ENCODE data around the gene ZMYND8. TPM values are rescaled to one million over a fixed set of nuclear protein-coding genes. Genes with fewer than 3 reads are reported as not detected.

Gene ZMYND8
- total RNA-seq, 1 experiment from 2014 or later: 10.2 TPM

DNA sequence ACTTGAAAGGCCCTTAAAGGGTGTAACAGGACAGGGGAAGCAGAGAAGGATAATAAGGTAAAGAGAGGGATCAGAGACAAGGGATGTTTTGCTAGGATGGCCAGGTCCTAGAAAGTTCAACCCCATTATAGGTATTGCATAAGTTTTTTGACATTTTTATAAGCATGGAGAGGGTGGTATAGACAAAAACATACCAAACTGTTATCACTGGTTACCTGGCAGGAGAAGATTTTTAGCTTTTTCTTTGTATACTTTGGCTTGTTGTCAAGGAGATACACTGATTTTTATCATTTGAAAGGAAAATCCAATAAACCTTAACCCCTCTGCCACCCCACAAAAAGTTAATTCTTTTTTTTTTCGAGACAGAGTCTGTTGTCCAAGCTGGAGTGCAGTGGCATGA, 28.4 kb downstream of the ZMYND8 start:
- Histone ChIP-seq H3K36me3 (peaks cover 46% of the 10 kb centered on the region), H3K9me3 (no peaks in the 10 kb centered on the region), H3K27me3 (no peaks in the 10 kb centered on the region), H3K4me3 (no peak overlapping the region)
- DNase-seq: no peak

DNA sequence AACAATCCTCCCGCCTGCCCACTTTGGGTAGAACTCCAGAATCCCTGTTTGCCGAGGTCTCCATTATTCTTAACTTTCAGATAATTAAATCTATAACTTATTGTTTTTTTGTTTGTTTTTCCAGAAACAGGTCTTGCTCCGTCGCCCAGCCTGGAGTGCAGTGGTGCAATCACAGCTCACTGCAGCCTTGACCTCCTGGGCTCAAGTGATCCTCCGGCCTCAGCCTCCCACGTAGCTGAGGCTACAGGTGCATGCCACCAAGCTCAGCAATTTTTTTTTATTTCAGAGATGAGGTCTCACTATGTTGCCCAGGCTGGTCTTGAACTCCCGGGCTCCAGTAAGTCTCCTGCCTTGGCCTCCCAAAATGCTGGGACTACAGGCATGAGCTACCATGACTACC, 28.8 kb downstream of the ZMYND8 start:
- Histone ChIP-seq H3K9me3 (no peaks in the 10 kb centered on the region), H3K36me3 (peaks cover 42% of the 10 kb centered on the region), H3K27me3 (no peaks in the 10 kb centered on the region), H3K4me3 (no peak overlapping the region)
- no peak for DNase-seq

DNA sequence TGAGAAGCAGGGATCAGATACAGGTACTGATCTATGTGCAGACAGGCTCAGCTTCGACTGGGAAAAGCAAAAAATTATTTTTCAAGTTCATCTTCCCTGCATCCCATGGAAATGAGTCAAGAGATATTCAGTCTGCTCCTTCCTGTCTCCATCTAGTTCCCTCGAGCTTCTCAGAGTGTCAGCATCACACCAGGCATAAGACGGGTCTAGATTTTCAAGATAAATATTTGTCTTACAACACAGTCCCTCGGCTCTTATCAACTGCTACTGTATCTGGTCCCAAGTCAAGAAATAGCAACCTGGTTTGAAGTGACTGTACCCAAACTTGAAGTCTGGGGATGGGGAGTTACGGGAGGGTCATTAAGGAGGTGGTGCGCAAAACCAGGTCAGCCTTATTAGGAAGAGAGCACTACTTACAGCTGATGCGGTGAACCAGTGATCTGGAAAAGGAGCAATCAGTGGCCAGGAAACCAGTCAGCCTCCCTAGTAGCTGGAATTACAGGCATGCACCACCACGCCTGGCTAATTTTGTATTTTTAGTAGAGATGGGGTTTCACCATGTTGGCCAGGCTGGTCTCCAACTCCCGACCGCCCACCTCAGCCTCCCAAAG, 29.7 kb downstream of the ZMYND8 start:
- no peak for DNase-seq
- Histone ChIP-seq H3K9me3 (no peaks in the 10 kb centered on the region), H3K36me3 (peaks cover 35% of the 10 kb centered on the region), H3K27me3 (no peaks in the 10 kb centered on the region), H3K4me3 (no peak overlapping the region)

DNA sequence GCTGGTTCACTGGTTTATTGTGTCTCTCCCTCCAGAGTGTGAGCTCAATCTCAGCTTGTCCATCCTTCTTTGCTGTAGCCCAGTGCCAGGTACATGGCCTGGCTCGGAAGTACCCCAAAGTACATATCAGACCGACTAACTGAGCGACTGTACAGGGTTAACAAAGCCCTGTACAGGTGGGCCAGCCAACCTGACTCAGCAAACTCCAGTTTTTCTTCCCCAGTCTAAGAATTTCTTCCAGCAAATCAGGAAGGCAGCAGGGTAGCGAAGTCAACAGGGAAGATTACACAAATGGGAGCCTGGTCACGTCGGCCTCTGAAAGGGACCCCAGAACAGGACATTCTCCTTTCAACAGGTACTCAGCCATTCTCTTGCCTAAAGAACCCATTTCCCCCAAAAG, 31.3 kb downstream of the ZMYND8 start:
- no peak overlapping the region for H3K4me3 ChIP-seq
- H3K36me3 ChIP-seq: peaks cover 34% of the 10 kb centered on the region
- no peaks in the 10 kb centered on the region for H3K27me3 ChIP-seq
- no peak for DNase-seq
- H3K9me3 ChIP-seq: no peaks in the 10 kb centered on the region

DNA sequence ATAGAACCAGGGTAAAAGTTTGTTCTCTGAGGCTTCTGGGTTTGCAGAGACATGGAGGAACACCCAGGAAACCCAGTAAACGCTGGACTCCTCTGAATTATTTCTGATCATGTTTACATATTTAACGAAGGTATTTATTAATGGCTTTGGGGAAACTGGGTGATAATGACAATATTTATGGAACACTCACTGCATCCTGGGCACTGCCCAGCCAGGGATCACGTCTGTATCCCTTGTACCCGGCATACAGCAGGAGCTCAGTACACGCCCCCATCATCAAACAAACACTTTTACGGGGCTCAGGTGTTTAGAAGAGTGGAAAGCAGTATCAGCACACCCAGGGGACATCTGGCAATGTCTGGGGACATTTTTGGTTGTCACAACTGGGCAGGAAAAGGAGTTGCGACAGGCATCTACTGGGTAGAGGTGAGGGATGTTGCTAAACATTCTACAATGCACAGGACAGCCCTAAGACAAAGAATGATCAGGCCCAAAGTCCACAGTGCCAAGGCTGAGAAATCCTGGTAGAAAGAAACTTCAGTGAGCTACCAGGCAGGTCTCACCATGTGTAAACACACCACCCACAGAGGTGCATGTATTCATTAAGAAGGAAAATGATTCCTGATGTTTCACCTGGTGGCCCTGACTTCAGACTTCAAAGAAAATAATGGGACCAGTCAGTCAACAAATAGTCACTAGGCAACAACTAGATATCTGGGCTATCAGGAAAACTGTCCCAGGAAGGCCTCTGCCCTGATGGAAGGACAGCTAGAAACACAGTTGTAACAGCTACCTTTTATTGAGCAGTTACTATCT, 35.3 kb downstream of the ZMYND8 start:
- Histone ChIP-seq H3K36me3 (peaks cover 38% of the 10 kb centered on the region), H3K4me3 (no peak overlapping the region), H3K27me3 (no peaks in the 10 kb centered on the region), H3K9me3 (0 out of 2 replicates have a peak, but pooled peaks cover 2% of the 10 kb centered on the region)
- no peak for DNase-seq

DNA sequence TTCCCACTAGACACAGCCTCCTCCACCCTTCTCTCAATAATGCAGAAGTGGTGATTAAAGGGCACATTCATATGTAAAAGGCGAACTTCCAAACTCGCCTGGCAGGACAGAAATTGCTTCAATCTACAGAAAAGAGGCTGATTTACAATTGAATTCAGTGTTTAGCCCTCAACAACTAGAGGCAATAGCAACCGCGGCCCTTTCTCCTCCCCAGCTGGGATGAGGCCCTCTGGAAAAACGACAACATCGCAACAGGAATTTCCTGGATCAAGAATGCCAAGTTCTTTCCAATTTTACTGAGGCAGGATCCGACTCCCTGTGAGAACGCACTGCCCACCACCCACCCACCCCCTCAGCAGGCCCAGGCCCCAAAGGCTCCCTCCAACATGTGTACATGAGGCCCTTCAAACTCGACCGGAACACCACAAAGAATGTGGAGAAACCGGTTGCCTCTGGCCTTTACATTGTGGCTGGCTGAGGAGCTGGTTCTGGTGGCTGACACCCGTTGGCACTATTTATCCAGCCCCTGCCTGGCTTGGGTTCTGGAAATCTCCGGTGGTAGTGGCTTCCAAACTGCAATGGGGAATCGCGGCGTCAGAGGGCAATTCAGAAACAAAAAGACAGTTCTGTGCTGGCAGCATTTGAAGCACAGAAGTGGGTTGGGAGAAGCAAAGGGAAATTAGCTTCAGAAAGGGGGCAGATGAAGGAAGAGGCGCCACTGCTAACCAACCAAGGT, 36.8 kb downstream of the ZMYND8 start:
- Histone ChIP-seq H3K27me3 (no peaks in the 10 kb centered on the region), H3K9me3 (0 out of 2 replicates have a peak, but pooled peaks cover 2% of the 10 kb centered on the region), H3K4me3 (no peak overlapping the region; the same call in 1 of the 2 replicates), H3K36me3 (peaks cover 33% of the 10 kb centered on the region)
- DNase-seq: peak; percentile 76

DNA sequence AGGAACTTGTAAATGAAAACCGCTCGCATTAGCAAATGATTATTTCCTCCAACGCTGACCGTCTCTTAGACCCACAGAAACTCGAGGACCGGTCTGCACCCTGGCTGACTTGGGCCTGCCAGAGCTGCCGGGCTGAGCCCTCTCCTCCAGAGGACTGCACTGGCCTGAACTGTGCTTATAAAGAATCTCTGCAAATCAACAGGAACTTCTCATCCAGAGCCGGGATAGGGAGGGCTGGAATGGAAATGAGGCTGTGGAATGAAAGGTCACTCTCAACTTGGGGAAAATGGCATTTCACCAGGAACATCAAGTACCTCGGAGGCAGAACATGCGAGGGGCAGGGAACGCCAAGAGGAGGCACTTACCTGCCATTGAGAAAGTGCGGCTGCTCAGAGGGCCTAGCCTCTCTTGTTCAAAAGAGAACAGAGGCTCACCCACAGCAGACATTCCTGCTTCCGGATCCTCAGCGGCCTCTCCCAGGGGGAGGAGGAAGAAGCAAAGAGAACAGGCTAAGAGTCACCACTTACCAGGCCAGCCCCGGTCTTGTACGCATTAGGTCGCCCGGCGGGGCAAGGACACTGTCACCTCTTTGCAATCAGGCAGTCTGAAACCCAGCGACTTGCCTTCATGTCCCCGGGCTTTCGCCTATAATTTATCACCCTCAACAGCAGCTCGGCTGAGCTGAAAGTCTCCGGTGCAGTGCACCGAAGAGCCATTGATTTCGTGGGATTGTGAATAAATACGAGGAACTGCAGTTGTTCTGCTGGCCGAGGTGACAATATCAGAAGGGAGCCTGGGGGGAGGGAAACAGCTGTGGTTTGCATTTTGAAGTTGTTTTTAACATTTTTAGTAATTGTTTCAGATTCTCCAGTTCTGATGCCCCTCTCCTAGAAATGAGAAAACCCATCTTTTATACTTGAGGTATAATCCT, 37.6 kb downstream of the ZMYND8 start:
- Histone ChIP-seq H3K27me3 (no peaks in the 10 kb centered on the region), H3K36me3 (peaks cover 37% of the 10 kb centered on the region), H3K4me3 (peak overlapping the region; percentile 2; the same call in 1 of the 2 replicates), H3K9me3 (0 out of 2 replicates have a peak, but pooled peaks cover 2% of the 10 kb centered on the region)
- peak; percentile 62 for DNase-seq

DNA sequence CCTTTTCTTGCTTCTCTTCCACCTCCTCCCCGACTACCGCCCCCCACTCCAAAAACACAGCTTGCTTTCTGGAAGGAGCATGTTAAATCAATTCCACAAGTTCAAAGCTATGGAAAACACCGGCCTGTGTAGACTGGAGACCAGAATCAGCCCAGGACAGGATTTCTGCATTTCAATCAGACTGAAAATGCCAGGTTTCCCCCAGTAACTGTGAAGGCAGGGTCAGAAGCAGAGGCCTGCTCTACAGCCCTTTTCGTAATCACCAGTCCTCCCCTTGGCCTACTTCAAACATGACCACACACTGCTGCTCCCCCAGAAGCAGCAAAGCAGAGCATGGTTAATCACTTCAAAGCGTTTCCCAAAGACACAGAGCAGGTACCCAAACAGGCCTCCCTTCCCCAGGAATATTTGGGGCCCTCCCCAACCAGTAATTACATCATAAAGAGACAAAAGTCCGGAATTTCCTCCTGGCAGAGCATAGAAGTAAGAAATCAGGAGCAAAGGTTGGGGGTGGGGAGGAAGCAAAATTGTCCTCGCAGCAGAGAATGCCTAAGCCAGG, 38.4 kb downstream of the ZMYND8 start:
- Histone ChIP-seq H3K4me3 (no peak overlapping the region), H3K9me3 (0 out of 2 replicates have a peak, but pooled peaks cover 2% of the 10 kb centered on the region), H3K36me3 (peaks cover 37% of the 10 kb centered on the region), H3K27me3 (no peaks in the 10 kb centered on the region)
- no peak for DNase-seq

DNA sequence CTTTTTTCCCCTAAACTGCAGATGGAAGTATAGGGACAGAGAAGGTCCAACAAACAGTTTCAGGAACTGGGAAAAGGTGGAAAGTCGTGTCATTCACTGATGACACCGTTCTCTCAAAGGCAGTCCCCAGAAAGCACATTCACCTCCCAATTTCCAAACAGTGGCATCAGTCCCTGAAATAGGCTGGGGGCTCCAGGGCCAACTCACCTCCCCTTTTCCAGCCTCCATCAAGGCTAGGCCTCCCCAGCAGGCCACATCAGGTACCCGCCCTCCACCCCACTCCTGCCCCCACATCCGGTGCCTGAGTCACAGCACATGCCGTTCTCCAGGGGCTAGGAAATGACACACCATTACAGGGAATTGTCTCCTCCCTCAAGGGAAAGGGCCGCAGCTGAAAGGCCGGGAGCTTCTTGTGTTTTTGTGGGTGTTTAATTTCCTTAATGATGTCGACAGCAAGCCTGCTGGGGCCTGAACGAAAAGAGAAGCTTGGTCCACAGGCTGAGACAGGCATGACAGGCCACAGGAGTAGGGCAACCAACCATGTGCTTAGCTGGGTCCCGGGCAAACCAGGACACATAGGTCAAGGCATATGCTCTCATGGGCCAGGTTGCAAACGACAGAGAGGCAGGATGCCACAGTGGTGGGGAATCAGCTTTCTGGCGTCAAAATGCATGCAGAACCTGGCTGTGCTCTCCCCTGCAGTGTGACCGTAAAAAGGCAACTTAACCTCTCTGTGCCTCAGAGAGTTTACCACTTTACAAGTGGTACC, 39.2 kb downstream of the ZMYND8 start:
- Histone ChIP-seq H3K4me3 (no peak overlapping the region), H3K36me3 (peaks cover 38% of the 10 kb centered on the region), H3K27me3 (no peaks in the 10 kb centered on the region), H3K9me3 (0 out of 2 replicates have a peak, but pooled peaks cover 2% of the 10 kb centered on the region)
- DNase-seq: peak; percentile 97

DNA sequence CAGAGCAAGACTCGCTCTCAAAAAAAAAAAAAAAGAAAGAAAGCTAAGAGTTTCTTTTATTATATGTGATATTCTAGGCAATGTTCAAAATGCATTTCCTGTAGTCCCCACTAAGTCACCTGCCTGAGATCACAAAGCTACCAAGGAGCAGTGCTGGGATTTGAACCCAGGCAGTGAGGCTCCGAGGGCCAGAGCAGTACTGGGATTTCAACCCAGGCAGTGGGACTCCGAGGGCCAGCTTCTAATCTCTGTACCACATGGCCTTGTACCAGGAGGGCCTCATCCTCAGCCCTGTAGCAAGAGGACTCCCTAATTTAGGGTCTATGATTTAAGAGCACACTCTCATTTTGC, 39.7 kb downstream of the ZMYND8 start:
- peaks cover 44% of the 10 kb centered on the region for H3K36me3 ChIP-seq
- no peak for DNase-seq
- no peaks in the 10 kb centered on the region for H3K27me3 ChIP-seq
- 0 out of 2 replicates have a peak, but pooled peaks cover 2% of the 10 kb centered on the region for H3K9me3 ChIP-seq
- H3K4me3 ChIP-seq: no peak overlapping the region

DNA sequence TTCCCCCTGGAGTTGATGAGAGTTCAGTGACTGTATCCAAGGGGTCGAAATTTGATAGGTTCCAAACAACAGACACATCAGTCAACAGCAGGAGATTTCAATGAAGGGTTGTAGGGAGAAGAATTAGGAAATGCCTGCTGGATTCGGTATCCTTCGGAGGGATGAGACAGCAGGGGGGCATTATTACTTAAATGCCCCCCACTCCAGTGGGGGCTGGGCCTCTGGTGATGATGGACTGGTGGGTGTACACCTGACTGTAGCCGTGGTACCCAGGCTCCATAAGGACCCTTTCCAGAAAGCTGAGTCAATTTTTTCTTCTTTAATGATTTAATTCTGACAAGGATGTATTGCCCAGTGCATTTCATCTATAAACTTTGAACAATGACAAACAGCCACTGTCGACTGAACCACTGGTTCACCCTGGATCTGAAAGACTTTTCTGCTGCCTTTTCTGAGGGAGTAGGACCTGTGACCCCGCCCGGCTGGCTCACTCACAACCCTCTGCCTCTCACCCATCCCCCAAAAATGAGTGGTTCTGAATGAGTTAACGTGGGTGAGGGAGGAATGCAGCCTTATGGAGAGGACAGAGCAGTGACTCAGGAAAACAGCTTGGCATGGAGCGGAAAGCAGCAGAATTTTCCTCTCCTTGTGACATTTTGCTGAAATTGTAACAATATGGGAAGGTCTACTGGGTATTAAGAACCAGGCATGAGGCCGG, 41.0 kb downstream of the ZMYND8 start:
- Histone ChIP-seq H3K9me3 (0 out of 2 replicates have a peak, but pooled peaks cover 2% of the 10 kb centered on the region), H3K4me3 (no peak overlapping the region), H3K36me3 (peaks cover 52% of the 10 kb centered on the region), H3K27me3 (no peaks in the 10 kb centered on the region)
- DNase-seq: peak; percentile 93

DNA sequence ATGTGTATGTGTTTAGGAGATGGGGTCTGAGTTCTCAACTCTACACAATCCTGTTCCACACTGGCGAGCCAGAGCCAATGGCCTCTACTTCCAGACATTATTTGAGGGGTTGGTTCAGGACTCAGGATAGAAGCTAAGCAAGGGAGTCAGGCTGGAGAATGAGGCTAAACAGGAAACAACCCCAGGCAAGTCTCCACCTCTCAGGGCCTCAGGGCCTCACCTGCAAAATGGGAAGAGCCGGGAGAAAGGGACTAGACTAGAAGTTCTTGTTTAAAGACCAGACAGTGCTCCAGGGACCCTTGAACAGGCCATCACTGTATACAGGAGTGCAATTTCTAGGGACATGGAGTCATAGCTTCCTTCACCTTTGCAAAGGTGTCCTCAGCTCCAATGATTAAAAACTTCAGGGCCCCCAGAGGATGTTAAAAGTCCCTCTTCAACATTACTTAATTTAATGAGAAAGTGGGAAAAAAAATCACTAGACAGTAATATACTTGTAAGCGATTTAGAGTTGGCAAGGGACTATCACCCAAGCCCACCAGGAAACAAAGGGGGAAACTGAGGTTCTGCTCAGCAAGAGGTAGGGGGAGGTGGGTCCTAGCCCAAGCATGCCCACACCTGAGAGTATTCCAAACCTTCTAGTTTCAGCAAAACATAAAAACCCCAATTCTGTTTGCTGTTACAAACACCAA, 41.7 kb downstream of the ZMYND8 start:
- H3K36me3 ChIP-seq: peaks cover 55% of the 10 kb centered on the region
- H3K27me3 ChIP-seq: no peaks in the 10 kb centered on the region
- no peak overlapping the region for H3K4me3 ChIP-seq
- DNase-seq: no peak
- 0 out of 2 replicates have a peak, but pooled peaks cover 2% of the 10 kb centered on the region for H3K9me3 ChIP-seq

DNA sequence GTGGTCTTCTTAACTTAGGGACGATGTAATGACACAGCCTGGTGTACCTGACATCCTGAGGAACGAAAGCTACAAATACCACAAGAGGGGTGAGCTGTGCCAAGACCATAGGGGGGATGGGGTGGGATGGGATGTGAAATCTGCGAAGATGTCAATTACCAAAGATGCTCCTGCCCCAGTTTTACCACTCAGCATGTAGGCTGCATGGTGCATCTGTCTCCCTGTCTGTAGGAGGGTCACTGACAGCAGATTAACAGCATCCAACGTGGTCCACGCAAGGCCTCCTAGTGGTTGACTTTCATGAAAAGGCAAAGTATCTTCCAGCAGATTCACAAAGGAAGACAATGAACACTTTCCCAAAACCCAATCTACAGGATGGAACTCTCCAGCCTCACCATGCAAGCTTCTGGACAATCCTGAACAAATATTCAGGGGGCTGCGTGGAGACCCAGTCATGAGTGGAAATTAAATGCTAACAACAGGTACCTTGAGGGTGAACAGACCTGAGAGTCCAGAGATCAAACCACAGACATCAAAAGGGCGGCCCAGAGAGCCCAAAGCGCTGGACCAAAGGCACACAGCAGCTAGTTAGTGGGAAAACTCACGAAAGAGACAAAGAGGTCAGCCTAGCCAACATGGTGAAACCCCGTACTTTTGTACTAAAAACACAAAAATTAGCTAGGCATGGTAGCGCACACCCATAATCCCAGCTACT, 44.4 kb downstream of the ZMYND8 start:
- Histone ChIP-seq H3K9me3 (0 out of 2 replicates have a peak, but pooled peaks cover 2% of the 10 kb centered on the region), H3K4me3 (no peak overlapping the region), H3K27me3 (no peaks in the 10 kb centered on the region), H3K36me3 (peaks cover 51% of the 10 kb centered on the region)
- DNase-seq: no peak

DNA sequence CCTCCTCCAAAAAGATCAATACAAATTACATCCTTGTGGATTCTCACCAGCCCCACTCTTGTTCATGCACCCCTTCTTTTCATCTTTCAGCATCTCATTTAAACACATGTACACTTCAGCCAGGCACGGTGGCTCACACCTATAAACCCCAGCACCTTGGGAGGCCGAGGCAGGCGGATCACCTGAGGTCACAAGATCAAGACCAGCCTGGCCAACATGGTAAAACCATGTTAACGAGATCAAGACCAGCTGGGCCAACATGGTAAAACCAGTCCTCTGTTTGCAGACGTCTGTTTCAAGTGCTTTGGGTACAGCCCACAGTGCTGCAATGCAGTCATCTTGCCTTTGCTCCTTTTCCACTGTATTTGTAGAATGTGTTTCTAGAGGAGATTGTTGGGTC, 45.3 kb downstream of the ZMYND8 start:
- peaks cover 55% of the 10 kb centered on the region for H3K36me3 ChIP-seq
- H3K27me3 ChIP-seq: no peaks in the 10 kb centered on the region
- no peaks in the 10 kb centered on the region for H3K9me3 ChIP-seq
- H3K4me3 ChIP-seq: no peak overlapping the region
- DNase-seq: no peak
